ENCODE data around the gene GPR142. TPM values are rescaled to one million over a fixed set of nuclear protein-coding genes. Genes with fewer than 3 reads are reported as not detected.

Gene GPR142
- total RNA-seq, 1 experiment from 2014 or later, result not detected

- TF ChIP-seq AR (CRISPR knock-in tag; IDR thresholded peaks at IDR 0.05) (no peak), TEAD1 (CRISPR knock-in tag; IDR thresholded peaks at IDR 0.05) (no peak), ZNF232 (CRISPR knock-in tag; IDR thresholded peaks at IDR 0.05) (no peak), MAX (CRISPR knock-in tag; IDR thresholded peaks at IDR 0.05) (no peak), ZNF138 (CRISPR knock-in tag; conservative IDR thresholded peaks at IDR 0.05) (no peak), MYBL2 (CRISPR knock-in tag; IDR thresholded peaks at IDR 0.05) (no peak), ZNF423 (CRISPR knock-in tag; IDR thresholded peaks at IDR 0.05) (no peak), SOX15 (CRISPR knock-in tag; IDR thresholded peaks at IDR 0.05) (no peak), E2F1 (CRISPR knock-in tag; IDR thresholded peaks at IDR 0.05) (no peak), USF1 (CRISPR knock-in tag; IDR thresholded peaks at IDR 0.05) (no peak), TEAD4 (CRISPR knock-in tag; IDR thresholded peaks at IDR 0.05) (no peak), CTCF (IDR thresholded peaks at IDR 0.05) (no peak), ATF2 (CRISPR knock-in tag; IDR thresholded peaks at IDR 0.05; ENCODE audit: borderline replicate concordance, low read depth) (no peak), ZMAT4 (CRISPR knock-in tag; IDR thresholded peaks at IDR 0.05) (no peak)
These were observed 41.9 kb upstream of the GPR142 start (continued) for GRCh38 chr17:74325376-74325742.

GRCh38 chr17:74325743-74326379 is 41.4 kb upstream of the GPR142 start, which contains the start of gene KIF19:
Gene KIF19 (plus strand): TSS chr17:74326226. CDS start chr17:74326350, 124 bp downstream.
- peak; percentile 86 for ATAC-seq
- H3K27ac Mint-ChIP-seq, result no peak within 1 kb of the TSS
- TF ChIP-seq ATF1 (CRISPR knock-in tag; IDR thresholded peaks at IDR 0.05) (0 out of 2 replicates have a peak, but pooled peaks have one; percentile 39), ETV6 (CRISPR knock-in tag; IDR thresholded peaks at IDR 0.05) (no peak), ZMAT4 (CRISPR knock-in tag; IDR thresholded peaks at IDR 0.05) (no peak), KAT7 (CRISPR knock-in tag; IDR thresholded peaks at IDR 0.05; ENCODE audit: borderline replicate concordance) (no peak; the same call in 1 of the 2 replicates), ZNF121 (CRISPR knock-in tag; IDR thresholded peaks at IDR 0.05) (no peak), ELF4 (CRISPR knock-in tag; IDR thresholded peaks at IDR 0.05; ENCODE audit: low read depth) (0 out of 2 replicates have a peak, but pooled peaks have one; percentile 48), TCF7 (CRISPR knock-in tag; IDR thresholded peaks at IDR 0.05; ENCODE audit: low read depth) (no peak), JAZF1 (CRISPR knock-in tag; IDR thresholded peaks at IDR 0.05) (no peak), E2F5 (CRISPR knock-in tag; IDR thresholded peaks at IDR 0.05) (peak; percentile 57; the same call in 1 of the 2 replicates), HMGXB4 (CRISPR knock-in tag; IDR thresholded peaks at IDR 0.05) (peak; percentile 67; the same call in 1 of the 2 replicates), PRRX2 (CRISPR knock-in tag; IDR thresholded peaks at IDR 0.05) (no peak), FOXK1 (CRISPR knock-in tag; IDR thresholded peaks at IDR 0.05) (peak; percentile 46; the same call in 1 of the 2 replicates)

More at GRCh38 chr17:74325743-74326379, 41.4 kb upstream of the GPR142 start, which contains the start of gene KIF19:
- Mint-ChIP-seq H3K9me3 (no peaks in the 10 kb centered on the region), H3K4me3 (peak within 1 kb of the TSS; percentile 63), H3K36me3 (no peaks in the 10 kb centered on the region), H3K4me1 (peaks cover 18% of the 10 kb centered on the region), H3K27me3 (ENCODE audit: low read depth) (peaks cover 49% of the 10 kb centered on the region)
- DNase-seq (ENCODE audit: low spot score), result peak; percentile 70
- ChIA-PET CTCF (interaction anchor here (1.0 kb wide), 2 partner anchors 25 to 43 kb away, joined by 3 read pairs; no protein-coding TSS in a partner anchor), POLR2A (no interaction called here)
